Breast epithelium (tissue), 4 donors: ENCODE measurements around the gene PHACTR4. TPM values are rescaled to one million over a fixed set of nuclear protein-coding genes. Genes with fewer than 3 reads are reported as not detected.
A peak's percentile ranks its signal among the peaks of the same experiment; 100 is the strongest.

Experiments
- DNase-seq, 2 donors: peaks; one replicate each; pipeline ENCODE4 v3.0.0-alpha.2; 2019; ENCODE audit warnings: low spot score in 2 of 2
- H3K27ac ChIP-seq, 2 donors: fragments of 200-600 bp; sonication (generic) in 1 of 2; one replicate each; pipeline ENCODE4 v1.5.1; 2016 to 2019; ENCODE audit warnings: mild to moderate bottlenecking in 1 of 2
- H3K27me3 ChIP-seq, 2 donors: fragments of 200-600 bp; sonication (generic) in 1 of 2; one replicate each; pipeline versions ENCODE4 v1.5.1 to v1.6.0; 2017 to 2019; ENCODE audit warnings: control low read depth in 1 of 2, mild to moderate bottlenecking in 1 of 2
- H3K36me3 ChIP-seq: fragments of 200-600 bp; one replicate; pipeline ENCODE4 v1.5.1; 2019
- H3K4me1 ChIP-seq, 2 donors: fragments of 200-600 bp; sonication (generic); one replicate each; pipeline ENCODE4 v1.5.1; 2016 to 2019; ENCODE audit warnings: control low read depth in 1 of 2
- H3K4me3 ChIP-seq, 3 donors: fragments of 200-600 bp; sonication (generic); 1 replicate in 2 of 3; 2 replicates in 1 of 3; pipeline ENCODE4 v1.5.1; 2016 to 2019; ENCODE audit warnings: mild to moderate bottlenecking in 3 of 3, moderate library complexity in 2 of 3
- H3K9me3 ChIP-seq, 2 donors: fragments of 200-600 bp; sonication (generic) in 1 of 2; one replicate each; pipeline ENCODE4 v1.5.1; 2016 to 2019; ENCODE audit warnings: control low read depth in 1 of 2
- CTCF ChIP-seq, 3 donors: fragments of 450-650 bp; IDR thresholded peaks; one replicate each; pipeline ENCODE4 v1.5.1; 2016 to 2017; ENCODE audit warnings: antibody characterized with exemption in 3 of 3, mild to moderate bottlenecking in 3 of 3, moderate library complexity in 3 of 3
- POLR2A ChIP-seq: fragments of 450-650 bp; IDR thresholded peaks from one replicate; pipeline ENCODE4 v1.6.1; 2016; ENCODE audit warnings: antibody characterized with exemption, mild to moderate bottlenecking, moderate library complexity
- POLR2AphosphoS5 ChIP-seq, 3 donors: sonication (generic); formaldehyde crosslinking; IDR thresholded peaks; one replicate each; pipeline ENCODE4 v1.6.1; 2017; ENCODE audit warnings: antibody characterized with exemption in 3 of 3
- intact Hi-C: fragments of 100-400 bp; cut with DNase I; formaldehyde crosslinking; loops from one replicate; pipeline ENCODE4 v1.15.1; 2023; ENCODE audit warnings: low total_unique reads
- total RNA-seq, 3 donors: library from RNA; depleted of rRNA; stranded (reverse); fragments of >200 nt; gene quantifications; one replicate each; pipeline ENCODE4 v1.1.0, GENCODE V29; 2016

Gene PHACTR4
- total RNA-seq, 3 donors from 2014 or later, result 17.1 to 29.6 (median 25.9) TPM

DNA sequence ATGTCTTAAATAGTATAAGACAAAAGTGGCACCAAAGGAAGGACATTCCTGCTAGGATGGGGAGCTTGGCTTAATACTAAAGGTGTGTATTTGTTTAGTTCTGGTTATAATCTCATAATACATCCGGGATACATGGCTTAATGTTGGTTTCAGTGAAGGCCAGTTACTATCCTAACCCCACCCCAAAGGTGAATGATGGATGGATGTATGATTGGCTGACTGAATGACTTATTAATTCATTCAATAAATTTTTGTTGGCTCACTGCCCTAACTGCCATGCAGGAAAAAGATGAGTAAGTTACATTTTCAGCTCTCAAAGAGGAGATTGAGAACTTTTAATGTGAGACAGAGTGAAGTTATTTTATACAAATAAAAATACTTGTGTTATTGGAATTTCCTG lies 52.2 kb downstream of the PHACTR4 start:
- Histone ChIP-seq H3K4me1 (no peaks in the 10 kb centered on the region), H3K9me3 (no peaks in the 10 kb centered on the region), H3K27me3 (no peaks in the 10 kb centered on the region), H3K4me3 (no peak overlapping the region), H3K27ac (no peak overlapping the region), H3K36me3 (no peaks in the 10 kb centered on the region)
- TF ChIP-seq POLR2A (no peak), POLR2AphosphoS5 (IDR thresholded peaks at IDR 0.05) (no peak), CTCF (IDR thresholded peaks at IDR 0.05) (no peak)
- DNase-seq, result no peak
- intact Hi-C loops, result no loop called here

GRCh38 chr1:28426831-28427230 lies 57.3 kb downstream of the PHACTR4 start:
- Histone ChIP-seq H3K36me3 (no peaks in the 10 kb centered on the region), H3K4me1 (no peaks in the 10 kb centered on the region), H3K9me3 (no peaks in the 10 kb centered on the region), H3K27me3 (no peaks in the 10 kb centered on the region), H3K27ac (no peak overlapping the region), H3K4me3 (no peak overlapping the region)
- intact Hi-C loops, result no loop called here
- DNase-seq, result no peak
- TF ChIP-seq POLR2AphosphoS5 (IDR thresholded peaks at IDR 0.05) (no peak), CTCF (IDR thresholded peaks at IDR 0.05) (no peak), POLR2A (no peak)

GRCh38 chr1:28428012-28428411 lies 58.5 kb downstream of the PHACTR4 start:
- Histone ChIP-seq H3K36me3 (no peaks in the 10 kb centered on the region), H3K4me1 (no peaks in the 10 kb centered on the region), H3K9me3 (no peaks in the 10 kb centered on the region), H3K27me3 (no peaks in the 10 kb centered on the region), H3K4me3 (no peak overlapping the region), H3K27ac (no peak overlapping the region)
- no peak for DNase-seq
- intact Hi-C loops, result no loop called here
- TF ChIP-seq POLR2AphosphoS5 (IDR thresholded peaks at IDR 0.05), result no peak
- no peak for TF ChIP-seq POLR2A
- no peak for TF ChIP-seq CTCF (IDR thresholded peaks at IDR 0.05)

- Histone ChIP-seq H3K27me3 (no peaks in the 10 kb centered on the region), H3K4me1 (no peaks in the 10 kb centered on the region), H3K9me3 (no peaks in the 10 kb centered on the region), H3K4me3 (no peak overlapping the region), H3K27ac (no peak overlapping the region), H3K36me3 (no peaks in the 10 kb centered on the region)
- no peak for DNase-seq
- intact Hi-C loops, result no loop called here
- TF ChIP-seq POLR2A (no peak), POLR2AphosphoS5 (IDR thresholded peaks at IDR 0.05) (no peak), CTCF (IDR thresholded peaks at IDR 0.05) (no peak)
Observed at GRCh38 chr1:28428990-28429520, 59.5 kb downstream of the PHACTR4 start.

- Histone ChIP-seq H3K9me3 (no peaks in the 10 kb centered on the region), H3K27ac (peak overlapping the region in 1 of 2 donors; percentile 90), H3K36me3 (no peaks in the 10 kb centered on the region), H3K4me3 (no peak overlapping the region), H3K27me3 (no peaks in the 10 kb centered on the region), H3K4me1 (peaks cover 0 to 9% of the 10 kb centered on the region in 2 donors)
- no peak for TF ChIP-seq POLR2A
- TF ChIP-seq POLR2AphosphoS5 (IDR thresholded peaks at IDR 0.05), result no peak
- no peak for DNase-seq
- intact Hi-C loops, result no loop called here
Observed at GRCh38 chr1:28436211-28436769, 66.8 kb downstream of the PHACTR4 start.
